Cortex of kidney (tissue), 1 donor: ENCODE results near the gene AP3D1.

Experiments
- DNase-seq: peaks from one replicate; lab custom pipeline; 2025; lab: John Stamatoyannopoulos, UW

Gene AP3D1

GRCh38 chr19:2084993-2085720 is 66.2 kb downstream of the AP3D1 start:
- DNase-seq = no peak

DNA sequence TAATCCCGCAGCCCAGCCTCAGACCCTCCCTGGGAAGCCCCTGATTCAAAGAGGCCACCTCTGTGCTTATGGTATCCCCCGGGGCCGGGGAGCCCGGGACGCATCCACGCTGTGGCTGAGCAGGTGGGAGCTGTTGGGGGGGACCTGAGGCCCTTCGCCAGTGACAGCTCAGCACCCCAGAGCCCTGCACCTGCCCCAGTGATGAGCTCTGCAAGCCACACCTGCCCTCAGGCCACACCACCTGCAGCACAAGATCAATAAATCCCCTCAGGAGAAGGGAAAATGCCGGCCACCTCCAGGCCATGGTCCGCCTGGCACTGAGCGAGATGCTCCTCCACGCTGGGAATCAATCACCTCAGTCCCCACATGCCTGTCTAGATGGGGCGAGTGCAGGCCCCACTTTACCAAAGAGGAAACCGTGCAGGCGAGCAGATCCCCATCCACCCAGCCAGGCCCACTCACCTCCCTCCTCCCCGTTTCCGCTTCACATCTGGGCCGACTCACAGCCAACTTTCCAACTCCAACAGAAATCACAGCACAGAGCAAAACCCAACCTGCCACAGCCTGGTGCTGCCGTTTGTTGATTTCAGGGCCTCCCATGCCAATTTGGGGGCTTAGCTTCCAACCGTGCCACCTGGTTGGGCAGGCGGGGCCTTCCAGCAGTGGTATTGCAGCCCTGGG is 68.1 kb downstream of the AP3D1 start:
- no peak for DNase-seq

GRCh38 chr19:2081873-2082810 is 69.2 kb downstream of the AP3D1 start:
- DNase-seq = no peak

DNA sequence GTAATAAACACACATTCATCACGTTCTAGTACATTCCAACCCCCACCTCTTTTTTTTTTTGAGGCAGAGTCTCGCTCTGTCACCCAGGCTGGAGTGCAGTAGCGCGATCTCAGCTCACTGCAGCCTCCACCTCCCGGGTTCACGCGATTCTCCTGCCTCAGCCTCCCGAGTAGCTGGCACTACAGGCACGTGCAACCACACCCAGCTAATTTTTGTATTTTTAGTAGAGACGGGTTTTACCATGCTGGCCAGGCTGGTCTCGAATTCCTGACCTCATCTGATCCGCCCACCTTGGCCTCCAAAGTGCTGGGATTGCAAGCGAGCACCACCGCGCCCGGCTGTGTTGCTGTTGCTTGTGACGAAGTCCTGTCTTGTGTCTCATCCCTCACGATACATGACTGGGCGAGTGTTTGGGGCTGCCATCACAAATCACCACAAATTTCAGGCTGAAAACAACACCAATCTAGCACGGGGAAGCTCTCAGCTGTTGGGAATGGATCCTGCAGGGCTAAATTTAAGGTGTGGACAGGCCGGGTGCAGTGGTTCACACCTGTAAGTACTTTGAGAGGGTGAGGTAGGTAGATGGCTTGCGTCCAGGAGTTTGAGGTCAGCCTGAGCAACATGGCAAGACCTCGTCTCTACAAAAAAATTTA is 70.9 kb downstream of the AP3D1 start:
- no peak for DNase-seq

DNA sequence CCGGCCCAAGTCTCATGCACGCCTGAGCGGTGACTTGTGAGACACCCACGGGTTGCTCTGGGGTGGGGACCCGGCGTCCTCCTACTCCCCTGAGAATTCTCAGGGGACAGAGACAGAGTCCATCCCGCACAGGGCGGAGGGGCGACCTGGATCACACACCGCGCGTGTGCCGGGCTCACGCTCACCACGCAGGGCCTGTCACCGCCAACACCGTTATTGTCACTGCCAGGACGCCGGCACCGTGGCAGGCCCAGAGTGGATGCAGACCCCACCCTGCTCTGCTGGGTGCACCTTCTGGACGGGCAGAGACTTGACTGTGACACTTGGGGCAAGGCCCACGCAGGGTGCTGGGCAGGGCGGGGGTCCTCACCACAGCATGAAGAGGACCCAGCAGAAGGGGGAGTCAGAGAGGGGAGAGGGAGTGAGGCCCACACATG is 71.5 kb downstream of the AP3D1 start:
- DNase-seq = no peak

DNA sequence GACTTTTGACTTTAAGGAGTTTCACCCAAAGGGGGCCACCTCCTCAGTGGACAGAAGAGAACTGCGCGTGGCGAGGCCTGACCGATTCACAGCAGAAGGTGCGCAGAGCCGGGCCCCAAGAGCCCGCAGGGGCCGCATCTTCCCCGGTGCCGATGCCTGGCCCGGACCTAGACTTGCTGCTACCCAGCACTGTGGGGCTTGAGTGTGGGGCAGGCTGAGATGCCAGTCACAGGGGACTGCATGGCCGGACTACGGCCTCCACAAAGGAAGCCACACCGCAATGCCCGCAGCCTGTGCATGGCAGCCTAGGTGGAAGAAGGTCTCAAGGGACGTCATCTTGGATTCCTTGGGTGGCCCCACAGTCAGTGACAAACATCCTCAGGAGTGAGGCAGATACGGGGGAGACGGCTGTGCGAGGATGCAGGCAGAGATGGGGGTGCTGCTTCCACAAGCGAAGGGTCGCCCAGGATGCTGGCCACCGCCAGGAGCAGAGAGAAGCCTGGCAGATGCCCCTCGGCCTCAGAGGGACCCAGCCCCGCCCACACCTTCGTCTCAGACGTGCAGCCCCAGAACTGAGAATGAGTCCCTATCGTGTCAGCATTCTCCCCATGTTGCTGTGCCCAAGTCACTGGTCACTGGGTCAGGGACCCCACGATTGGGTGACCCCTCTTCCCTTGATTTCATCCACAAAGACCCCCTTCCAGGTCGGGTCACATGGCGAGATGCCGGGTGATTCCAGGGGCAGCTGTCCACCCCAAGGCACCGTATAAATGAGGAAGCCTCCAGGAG is 72.1 kb downstream of the AP3D1 start:
- no peak for DNase-seq

DNA sequence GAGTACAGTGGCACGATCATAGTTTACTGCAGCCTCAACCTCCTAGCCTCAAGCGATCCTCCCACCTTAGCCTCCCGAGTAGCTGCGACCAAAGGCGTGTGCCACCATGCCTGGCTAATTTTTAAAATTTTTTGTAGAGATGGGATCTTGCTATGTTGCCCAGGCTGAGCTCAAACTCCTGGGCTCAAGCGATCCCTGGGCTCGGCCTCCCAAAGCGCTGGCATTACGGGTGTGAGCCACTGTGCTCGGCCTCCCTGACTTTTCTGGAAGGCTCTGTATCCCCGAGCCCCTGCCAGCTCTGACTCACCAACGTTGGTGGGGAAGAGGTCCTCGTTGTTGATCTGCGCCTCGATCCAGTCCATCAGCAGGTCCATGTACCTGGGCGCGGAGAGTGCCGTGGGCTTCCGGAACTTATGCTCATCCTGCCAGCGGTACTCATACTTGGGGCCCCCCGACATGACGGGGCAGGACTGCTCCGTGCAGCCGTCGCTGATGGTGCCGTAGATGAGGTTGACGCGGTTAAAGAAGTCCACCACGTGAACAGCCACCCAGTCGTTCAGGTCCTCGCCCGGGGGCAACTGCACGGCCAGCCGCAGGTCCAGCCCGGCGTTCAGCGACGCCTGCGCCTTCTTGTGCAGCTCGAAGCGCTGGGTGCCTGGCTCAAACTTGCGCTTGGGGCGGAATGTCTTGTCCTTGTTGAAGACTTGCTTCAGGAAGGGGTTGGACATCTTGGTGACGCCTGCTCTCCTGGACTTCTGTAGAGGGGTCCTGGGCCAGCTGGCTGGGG is 73.3 kb downstream of the AP3D1 start:
- no peak for DNase-seq

DNA sequence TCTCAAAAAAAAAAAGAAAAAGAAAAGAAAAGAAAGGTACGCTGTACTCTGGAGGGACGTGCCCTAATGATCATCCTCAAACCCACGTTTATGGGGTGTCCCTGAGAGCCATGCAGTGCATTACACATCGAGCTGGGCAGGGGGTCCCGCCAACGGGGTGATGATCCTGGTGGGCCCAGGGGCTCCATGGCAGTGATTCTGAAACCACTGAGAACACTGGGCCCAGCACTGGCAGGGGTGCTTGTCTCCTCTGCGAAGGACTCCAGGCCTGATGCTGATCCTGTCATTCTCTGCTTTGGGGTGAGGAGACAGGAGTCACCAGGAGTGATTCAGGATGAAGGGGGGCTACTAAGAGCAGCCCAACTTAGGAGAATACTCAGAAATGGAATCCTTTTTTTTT is 74.0 kb downstream of the AP3D1 start:
- no peak for DNase-seq

GRCh38 chr19:2076526-2076944 is 74.8 kb downstream of the AP3D1 start:
- DNase-seq = no peak

GRCh38 chr19:2072757-2073551 is 78.4 kb downstream of the AP3D1 start:
- DNase-seq = no peak

GRCh38 chr19:2070986-2071673 is 80.2 kb downstream of the AP3D1 start:
- no peak for DNase-seq

DNA sequence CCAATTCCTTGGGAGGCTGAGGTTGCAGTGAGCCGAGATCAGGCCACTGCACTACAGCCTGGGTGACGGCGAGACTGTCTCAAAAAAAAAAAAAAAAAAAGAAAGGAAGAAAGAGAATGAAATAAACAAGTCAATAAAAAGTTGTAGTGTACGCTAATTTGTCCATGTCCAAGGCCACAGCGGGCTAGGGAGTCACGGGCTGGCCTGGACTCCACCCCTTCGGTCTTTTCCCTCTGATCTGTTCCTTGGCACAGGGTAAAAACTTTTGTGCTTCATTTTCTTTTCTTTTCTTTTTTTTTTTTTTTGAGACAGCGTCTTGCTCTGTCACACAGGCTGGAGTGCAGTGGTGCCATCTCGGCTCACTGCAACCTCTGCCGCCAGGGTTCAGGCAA is 80.9 kb downstream of the AP3D1 start:
- no peak for DNase-seq

- DNase-seq = no peak
Observed at GRCh38 chr19:2064788-2065524, 86.4 kb downstream of the AP3D1 start.

DNA sequence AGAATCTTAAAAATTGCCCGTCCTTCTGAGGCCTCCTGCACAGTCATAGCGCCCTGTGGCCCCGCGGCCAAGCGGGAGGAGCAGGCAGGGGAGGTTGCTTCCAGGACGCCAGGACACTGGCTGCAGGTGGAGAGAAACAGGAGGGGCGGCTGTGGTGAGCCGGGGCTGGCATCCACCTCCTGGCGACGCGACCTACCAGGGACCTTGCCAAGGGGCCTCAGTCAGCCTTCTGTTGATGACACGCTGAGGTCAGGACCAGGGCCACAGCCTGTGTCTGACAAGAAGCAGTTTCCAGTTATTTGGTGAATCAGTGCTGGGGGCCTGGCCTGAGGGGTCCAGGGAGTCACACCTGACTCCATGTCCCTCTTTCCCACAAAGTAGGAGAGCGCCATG is 87.0 kb downstream of the AP3D1 start:
- DNase-seq = no peak

GRCh38 chr19:2063824-2064223 is 87.5 kb downstream of the AP3D1 start:
- DNase-seq = no peak

DNA sequence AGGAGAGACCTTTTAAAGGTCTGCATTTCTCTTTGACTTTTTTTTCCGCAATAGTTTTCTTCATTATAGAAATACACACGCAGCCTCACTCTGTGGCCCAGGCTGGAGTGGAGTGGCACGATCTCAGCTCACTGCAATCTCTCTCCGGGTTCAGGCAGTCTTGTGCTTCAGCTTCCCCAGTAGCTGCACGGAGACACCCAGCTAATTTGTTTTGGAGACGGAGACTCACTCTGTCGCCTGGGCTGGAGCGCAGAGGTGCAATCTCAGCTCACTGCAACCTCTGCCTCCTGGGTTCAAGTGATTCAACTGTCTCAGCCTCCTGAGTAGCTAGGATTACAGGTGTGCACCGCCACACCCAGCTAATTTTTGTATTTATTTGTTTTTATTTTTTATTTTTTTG is 88.6 kb downstream of the AP3D1 start:
- DNase-seq = no peak

- no peak for DNase-seq
Observed at GRCh38 chr19:2062389-2062729, 89.0 kb downstream of the AP3D1 start.
